Smooth muscle cell (in vitro differentiated cells): Measurements from ENCODE around the gene PRDX5. TPM values are rescaled to one million over a fixed set of nuclear protein-coding genes. Genes with fewer than 3 reads are reported as not detected.

Experiments
- DNase-seq: peaks from one replicate; lab custom pipeline; 2025; ENCODE audit not compliant: unreplicated experiment; lab: John Stamatoyannopoulos, UW
- H2AFZ ChIP-seq: fragments of 200-600 bp; sonication (generic); 2 replicates; pipeline ENCODE4 v1.6.0; 2016; ENCODE audit warnings: antibody characterized with exemption, low read depth, mild to moderate bottlenecking
- H3F3A ChIP-seq: fragments of 200-600 bp; sonication (generic); 2 replicates; pipeline ENCODE4 v1.6.0; 2017; ENCODE audit warnings: antibody characterized with exemption, low read depth
- H3K27ac ChIP-seq: fragments of 200-600 bp; sonication (generic); 2 replicates; pipeline ENCODE4 v1.5.1; 2016; ENCODE audit warnings: low read depth, mild to moderate bottlenecking
- H3K27me3 ChIP-seq: fragments of 200-600 bp; sonication (generic); 2 replicates; pipeline ENCODE4 v1.6.1; 2016; ENCODE audit warnings: low read depth, mild to moderate bottlenecking
- H3K36me3 ChIP-seq: fragments of 200-600 bp; sonication (generic); 2 replicates; pipeline ENCODE4 v1.5.1; 2016; ENCODE audit warnings: low read depth
- H3K4me1 ChIP-seq: fragments of 200-600 bp; sonication (generic); 2 replicates; pipeline ENCODE4 v1.5.1; 2016; ENCODE audit warnings: low read depth
- H3K4me2 ChIP-seq: fragments of 200-600 bp; sonication (generic); 2 replicates; pipeline ENCODE4 v1.6.0; 2016; ENCODE audit warnings: mild to moderate bottlenecking
- H3K4me3 ChIP-seq: fragments of 200-600 bp; sonication (generic); 2 replicates; pipeline ENCODE4 v1.5.1; 2016; ENCODE audit warnings: mild to moderate bottlenecking
- H3K79me2 ChIP-seq: fragments of 200-600 bp; sonication (generic); 2 replicates; pipeline ENCODE4 v1.6.0; 2016; ENCODE audit warnings: low read depth, mild to moderate bottlenecking
- H3K9ac ChIP-seq: fragments of 200-600 bp; sonication (generic); 2 replicates; pipeline ENCODE4 v1.6.0; 2016; ENCODE audit warnings: low read depth
- H3K9me3 ChIP-seq: fragments of 200-600 bp; sonication (generic); replicated peaks from 2 replicates; pipeline ENCODE4 v1.5.1; 2016; ENCODE audit warnings: low read depth
- H4K20me1 ChIP-seq: fragments of 200-600 bp; sonication (generic); 2 replicates; pipeline ENCODE4 v1.6.0; 2016; ENCODE audit warnings: low read depth
- WGBS: methylation state at CpG from one replicate; pipeline ENCODE4 v1.1.7; 2016; ENCODE audit warnings: low lambda C conversion rate; 5-methylcytosine and 5-hydroxymethylcytosine counted together
- polyA plus RNA-seq: library from polyadenylated mRNA; unstranded; fragments of >200 nt; fragmentation: Nextera tagmentation; extraction: Ambion mirVana; gene quantifications from 2 replicates; pipeline ENCODE4 v1.2.1, GENCODE V29; 2016
- total RNA-seq: library from RNA; depleted of rRNA; stranded (reverse); fragments of >200 nt; gene quantifications from 2 replicates; pipeline ENCODE4 v1.2.3, GENCODE V29; 2014
- TF ChIP-seq, protein P1 (sequence below): fragments of 200-600 bp; sonication (generic); IDR thresholded peaks from 2 replicates; pipeline ENCODE4 v1.5.1; 2017; ENCODE audit warnings: borderline replicate concordance, mild to moderate bottlenecking, antibody characterized with exemption; ENCODE audit not compliant: insufficient read depth, poor library complexity, severe bottlenecking

The PRDX5 gene
- total and polyA plus RNA-seq, 2 experiments from 2014 or later, result 169 to 474 TPM

DNA sequence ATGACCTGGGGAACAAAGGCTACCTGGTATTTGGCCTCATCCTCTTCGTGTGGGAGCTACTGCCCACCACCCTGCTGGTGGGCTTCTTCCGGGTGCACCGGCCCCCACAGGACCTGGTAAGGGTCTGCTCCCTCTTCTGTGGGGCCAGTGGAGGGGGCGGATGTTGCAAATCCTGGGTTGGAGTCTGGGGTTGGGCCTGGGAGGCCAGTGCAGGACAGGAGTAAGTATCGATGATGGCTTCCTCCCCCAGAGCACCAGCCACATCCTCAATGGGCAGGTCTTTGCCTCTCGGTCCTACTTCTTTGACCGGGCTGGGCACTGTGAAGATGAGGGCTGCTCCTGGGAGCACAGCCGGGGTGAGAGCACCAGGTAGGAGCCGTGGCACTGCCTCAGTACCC is 29.6 kb upstream of the PRDX5 start:
- WGBS, result 96% methylated on average over 9 of the region's 9 CpGs
- peaks cover 9% of the 10 kb centered on the region for H3K79me2 ChIP-seq
- H3K4me1 ChIP-seq, result peaks cover 16% of the 10 kb centered on the region
- H3K9me3 ChIP-seq, result no peaks in the 10 kb centered on the region
- TF ChIP-seq, protein P1, sequence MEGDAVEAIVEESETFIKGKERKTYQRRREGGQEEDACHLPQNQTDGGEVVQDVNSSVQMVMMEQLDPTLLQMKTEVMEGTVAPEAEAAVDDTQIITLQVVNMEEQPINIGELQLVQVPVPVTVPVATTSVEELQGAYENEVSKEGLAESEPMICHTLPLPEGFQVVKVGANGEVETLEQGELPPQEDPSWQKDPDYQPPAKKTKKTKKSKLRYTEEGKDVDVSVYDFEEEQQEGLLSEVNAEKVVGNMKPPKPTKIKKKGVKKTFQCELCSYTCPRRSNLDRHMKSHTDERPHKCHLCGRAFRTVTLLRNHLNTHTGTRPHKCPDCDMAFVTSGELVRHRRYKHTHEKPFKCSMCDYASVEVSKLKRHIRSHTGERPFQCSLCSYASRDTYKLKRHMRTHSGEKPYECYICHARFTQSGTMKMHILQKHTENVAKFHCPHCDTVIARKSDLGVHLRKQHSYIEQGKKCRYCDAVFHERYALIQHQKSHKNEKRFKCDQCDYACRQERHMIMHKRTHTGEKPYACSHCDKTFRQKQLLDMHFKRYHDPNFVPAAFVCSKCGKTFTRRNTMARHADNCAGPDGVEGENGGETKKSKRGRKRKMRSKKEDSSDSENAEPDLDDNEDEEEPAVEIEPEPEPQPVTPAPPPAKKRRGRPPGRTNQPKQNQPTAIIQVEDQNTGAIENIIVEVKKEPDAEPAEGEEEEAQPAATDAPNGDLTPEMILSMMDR, result no peak
- H3K9ac ChIP-seq, result no peak overlapping the region
- H4K20me1 ChIP-seq, result peaks cover 20% of the 10 kb centered on the region
- H3K27ac ChIP-seq, result no peak overlapping the region
- H2AFZ ChIP-seq, result no peak overlapping the region
- no peak for DNase-seq
- H3K4me2 ChIP-seq, result no peak overlapping the region
- no peaks in the 10 kb centered on the region for H3F3A ChIP-seq
- no peak overlapping the region for H3K4me3 ChIP-seq
- no peaks in the 10 kb centered on the region for H3K36me3 ChIP-seq
- H3K27me3 ChIP-seq, result peaks cover 38% of the 10 kb centered on the region

DNA sequence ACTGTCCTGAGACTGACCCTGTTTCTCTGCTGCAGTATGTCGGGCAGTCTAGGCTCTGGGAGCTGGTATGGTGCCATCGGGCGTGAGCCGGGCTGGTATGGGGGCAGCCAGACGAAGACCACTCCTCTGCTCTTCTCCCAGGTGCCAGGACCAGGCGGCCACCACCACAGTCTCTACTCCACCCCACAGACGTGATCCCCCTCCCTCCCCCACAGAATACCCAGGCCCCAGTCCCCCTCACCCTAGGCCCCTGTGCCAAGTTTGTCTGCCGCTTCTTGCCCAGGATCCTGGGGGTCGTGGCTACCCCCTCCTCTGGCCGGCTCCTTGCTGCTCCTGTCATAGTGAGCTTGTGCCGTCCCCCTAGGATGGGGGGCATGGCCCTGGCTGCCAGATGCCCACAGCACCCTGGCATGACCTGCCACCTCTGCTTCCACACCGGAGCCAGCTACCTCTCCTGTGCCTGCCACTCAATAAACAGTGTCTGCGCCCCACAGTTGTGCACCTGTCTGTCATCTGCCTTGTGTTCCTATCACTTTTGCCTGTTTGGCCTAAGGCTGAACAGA is 28.8 kb upstream of the PRDX5 start:
- Histone ChIP-seq H3F3A (no peaks in the 10 kb centered on the region), H4K20me1 (peaks cover 20% of the 10 kb centered on the region), H3K9me3 (no peaks in the 10 kb centered on the region), H3K9ac (no peak overlapping the region), H3K36me3 (no peaks in the 10 kb centered on the region), H2AFZ (no peak overlapping the region), H3K27me3 (peaks cover 46% of the 10 kb centered on the region), H3K79me2 (peaks cover 2% of the 10 kb centered on the region), H3K4me2 (no peak overlapping the region), H3K4me1 (peaks cover 9% of the 10 kb centered on the region), H3K4me3 (no peak overlapping the region), H3K27ac (no peak overlapping the region)
- no peak for DNase-seq
- TF ChIP-seq, protein P1, result no peak
- 95% methylated on average over 10 of the region's 13 CpGs for WGBS

DNA sequence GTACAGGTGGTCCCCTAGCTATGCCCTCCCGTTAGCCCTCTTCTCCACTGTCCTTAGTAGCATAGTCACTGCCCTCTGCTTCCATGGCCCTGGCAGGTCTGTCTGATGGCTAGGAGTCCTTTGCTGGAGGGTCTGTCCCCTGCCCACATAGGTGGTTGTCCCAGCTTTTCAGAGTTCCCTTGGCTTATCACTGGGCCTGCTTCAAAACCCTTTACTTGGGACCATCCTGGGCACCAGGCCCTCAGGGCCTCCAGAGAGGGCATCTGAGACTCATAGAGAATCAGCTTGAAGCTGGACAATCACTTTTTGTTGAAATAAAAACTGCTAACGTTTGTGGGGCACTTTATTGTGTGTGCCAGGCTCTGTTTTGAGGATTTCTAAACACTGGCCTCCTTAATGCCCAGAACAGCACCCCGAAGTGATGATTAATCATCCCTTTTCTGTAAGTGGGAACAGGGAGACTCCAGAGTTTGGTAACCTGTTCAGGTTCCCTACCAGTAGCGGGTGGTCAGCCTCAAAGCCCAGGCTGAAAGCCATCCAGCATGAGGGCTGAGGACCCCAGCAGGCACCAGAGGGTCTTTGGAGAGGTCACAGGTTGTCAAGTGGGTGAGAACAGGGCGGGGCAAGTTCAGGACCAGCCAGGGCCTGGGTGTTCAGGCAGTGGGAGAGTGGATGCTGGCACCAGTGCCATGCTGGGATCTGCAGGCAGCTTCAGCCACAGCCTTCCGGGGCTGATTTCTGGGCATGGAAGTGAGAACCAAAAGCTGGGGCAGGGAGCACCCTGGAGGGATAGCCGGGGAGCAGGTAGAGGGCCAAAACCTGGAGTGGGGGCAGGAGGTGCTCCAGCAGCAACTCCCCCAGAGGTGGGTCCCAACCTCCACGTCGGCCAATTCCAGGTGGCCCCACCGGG is 27.3 kb upstream of the PRDX5 start:
- WGBS, result 57% methylated on average over 10 of the region's 10 CpGs

More for the DNA sequence above, 27.3 kb upstream of the PRDX5 start:
- Histone ChIP-seq H4K20me1 (peaks cover 20% of the 10 kb centered on the region), H3K9me3 (no peaks in the 10 kb centered on the region), H3K36me3 (no peaks in the 10 kb centered on the region), H3K9ac (no peak overlapping the region), H3K27ac (no peak overlapping the region), H2AFZ (no peak overlapping the region), H3K4me3 (no peak overlapping the region), H3K27me3 (peaks cover 59% of the 10 kb centered on the region), H3K79me2 (no peaks in the 10 kb centered on the region), H3F3A (no peaks in the 10 kb centered on the region), H3K4me2 (no peak overlapping the region), H3K4me1 (peaks cover 9% of the 10 kb centered on the region)
- TF ChIP-seq, protein P1, result no peak
- DNase-seq, result no peak
